GM12872 (cell line): ENCODE data around the gene DMD.

Experiments
- TF ChIP-seq, protein P1 (sequence below): IDR thresholded peaks from 3 replicates; pipeline ENCODE4 v1.5.1; 2011; ENCODE audit warnings: low read depth, mild to moderate bottlenecking, low read length, moderate library complexity; ENCODE audit not compliant: insufficient read depth

Gene DMD

DNA sequence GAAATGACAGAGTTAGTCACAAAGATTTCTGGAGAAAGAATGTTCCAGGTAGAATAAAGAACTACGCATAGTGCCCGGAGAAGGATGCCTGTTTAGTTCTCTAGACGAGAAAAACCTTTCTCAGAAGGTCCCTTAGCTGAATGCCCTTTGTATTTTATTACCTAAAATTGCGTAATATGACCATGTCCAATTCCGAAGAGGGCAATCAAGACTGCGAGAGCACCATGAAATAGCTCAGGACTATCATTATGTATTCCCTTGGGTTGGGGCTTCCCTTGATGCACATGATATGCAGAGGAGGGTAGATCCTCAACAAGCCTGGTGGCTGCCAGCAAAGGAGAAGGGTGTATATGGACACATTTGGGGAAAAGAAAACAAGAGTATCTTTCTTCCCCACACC is 1781.4 kb downstream of the DMD start:
- TF ChIP-seq, protein P1, sequence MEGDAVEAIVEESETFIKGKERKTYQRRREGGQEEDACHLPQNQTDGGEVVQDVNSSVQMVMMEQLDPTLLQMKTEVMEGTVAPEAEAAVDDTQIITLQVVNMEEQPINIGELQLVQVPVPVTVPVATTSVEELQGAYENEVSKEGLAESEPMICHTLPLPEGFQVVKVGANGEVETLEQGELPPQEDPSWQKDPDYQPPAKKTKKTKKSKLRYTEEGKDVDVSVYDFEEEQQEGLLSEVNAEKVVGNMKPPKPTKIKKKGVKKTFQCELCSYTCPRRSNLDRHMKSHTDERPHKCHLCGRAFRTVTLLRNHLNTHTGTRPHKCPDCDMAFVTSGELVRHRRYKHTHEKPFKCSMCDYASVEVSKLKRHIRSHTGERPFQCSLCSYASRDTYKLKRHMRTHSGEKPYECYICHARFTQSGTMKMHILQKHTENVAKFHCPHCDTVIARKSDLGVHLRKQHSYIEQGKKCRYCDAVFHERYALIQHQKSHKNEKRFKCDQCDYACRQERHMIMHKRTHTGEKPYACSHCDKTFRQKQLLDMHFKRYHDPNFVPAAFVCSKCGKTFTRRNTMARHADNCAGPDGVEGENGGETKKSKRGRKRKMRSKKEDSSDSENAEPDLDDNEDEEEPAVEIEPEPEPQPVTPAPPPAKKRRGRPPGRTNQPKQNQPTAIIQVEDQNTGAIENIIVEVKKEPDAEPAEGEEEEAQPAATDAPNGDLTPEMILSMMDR = no peak

DNA sequence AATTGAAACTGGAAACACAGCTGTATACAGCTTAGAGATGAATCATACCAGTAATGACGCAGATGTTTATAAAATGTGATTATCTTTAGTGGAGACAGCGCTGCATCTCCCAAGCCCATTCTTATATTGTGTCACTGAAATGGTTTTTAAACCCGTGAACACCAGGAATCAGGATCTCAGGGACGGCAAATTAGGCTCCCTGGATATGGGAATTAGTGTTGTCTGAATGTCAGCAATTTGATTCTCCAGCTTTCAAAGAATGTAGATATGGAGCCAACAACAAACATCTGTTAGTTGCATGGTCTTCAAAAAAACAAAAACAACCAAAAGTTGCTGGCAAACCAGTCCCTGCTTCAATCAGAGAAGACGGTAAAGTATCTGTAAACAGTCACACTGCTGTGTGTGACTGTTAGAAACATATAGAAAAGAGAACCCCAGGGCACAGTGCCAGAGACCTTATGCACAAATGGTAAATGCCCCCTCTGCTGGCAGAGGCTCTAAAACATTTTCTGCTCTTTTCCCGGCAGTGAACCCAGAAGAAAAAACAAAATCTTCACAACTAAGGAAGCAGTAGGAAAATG is 1787.7 kb downstream of the DMD start:
- TF ChIP-seq, protein P1 = peak; percentile 43

DNA sequence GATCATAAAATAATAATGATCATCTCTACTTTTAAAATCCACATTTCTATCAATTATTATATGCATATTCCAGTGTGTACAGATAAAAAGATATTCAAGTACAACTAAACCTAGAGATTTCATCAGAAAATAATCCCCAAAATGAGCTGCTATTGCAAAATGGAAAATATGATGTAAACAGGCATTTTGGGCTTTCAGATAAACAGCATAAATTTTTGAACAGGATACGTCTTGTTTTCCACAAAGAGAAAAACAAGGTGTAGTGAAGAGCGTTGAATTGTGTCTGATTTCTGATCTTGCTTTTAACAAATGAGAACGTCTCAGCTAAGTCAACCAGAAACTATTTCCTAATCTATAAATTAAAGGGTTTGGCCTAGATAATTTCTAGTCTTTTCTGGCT is 1789.9 kb downstream of the DMD start:
- TF ChIP-seq, protein P1 = no peak

DNA sequence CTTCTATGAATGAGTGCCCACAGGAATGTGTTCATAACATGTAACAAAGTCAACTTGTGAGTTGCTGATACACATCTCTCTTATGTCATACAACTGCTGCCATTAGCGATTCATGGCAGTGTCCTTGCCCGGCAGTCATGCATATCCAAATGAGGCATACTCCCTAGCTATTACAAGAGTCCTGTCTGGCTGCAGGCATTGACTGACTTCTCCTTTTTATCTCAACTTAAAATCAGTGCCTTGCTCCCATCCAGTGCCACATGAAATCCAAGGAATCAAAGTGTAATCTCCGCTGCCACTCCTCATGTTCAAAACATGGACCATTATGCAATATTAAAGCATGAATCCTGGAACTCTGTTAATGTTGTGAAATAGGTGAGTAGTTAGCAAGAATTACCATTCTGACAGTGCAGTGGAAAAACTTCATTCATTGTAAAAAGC is 1790.6 kb downstream of the DMD start:
- TF ChIP-seq, protein P1 = no peak

DNA sequence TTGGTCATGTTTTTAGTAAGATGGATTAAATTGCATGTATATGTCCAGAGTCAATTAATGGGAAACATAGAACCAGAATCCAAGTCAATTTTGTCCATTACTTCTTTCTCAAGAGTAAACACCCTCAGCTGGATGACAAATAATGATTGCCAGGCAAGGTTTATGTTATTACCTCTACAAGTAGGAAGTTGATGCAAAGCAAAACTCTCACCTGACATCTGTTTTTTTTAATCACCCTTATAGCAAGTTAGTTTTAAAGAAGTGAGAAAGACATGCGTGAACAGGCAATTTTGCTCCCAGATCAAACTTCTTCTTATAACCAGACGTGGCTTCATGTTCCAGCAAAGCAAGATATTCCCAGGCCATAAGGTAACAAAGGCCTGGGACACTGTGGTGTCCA is 1791.0 kb downstream of the DMD start:
- TF ChIP-seq, protein P1 = no peak

DNA sequence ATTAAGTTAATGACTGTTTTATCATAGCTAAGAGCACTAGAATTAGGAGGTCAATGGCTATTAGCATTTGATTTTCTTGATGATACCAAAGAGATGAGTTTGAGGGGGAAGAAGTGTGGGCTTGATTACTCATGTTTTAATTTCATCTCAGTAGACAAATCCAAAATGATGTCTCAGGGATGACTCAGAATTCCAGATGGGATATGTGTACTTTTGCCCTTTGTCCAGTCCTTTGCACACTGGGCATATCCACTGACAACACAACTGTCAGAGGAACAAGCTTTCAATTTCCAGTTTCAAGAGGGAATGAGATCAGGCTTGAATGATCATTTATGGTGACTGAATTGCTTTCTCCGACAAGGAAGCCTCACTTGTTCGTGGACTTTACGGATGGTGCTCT is 1814.2 kb downstream of the DMD start:
- TF ChIP-seq, protein P1 = no peak

DNA sequence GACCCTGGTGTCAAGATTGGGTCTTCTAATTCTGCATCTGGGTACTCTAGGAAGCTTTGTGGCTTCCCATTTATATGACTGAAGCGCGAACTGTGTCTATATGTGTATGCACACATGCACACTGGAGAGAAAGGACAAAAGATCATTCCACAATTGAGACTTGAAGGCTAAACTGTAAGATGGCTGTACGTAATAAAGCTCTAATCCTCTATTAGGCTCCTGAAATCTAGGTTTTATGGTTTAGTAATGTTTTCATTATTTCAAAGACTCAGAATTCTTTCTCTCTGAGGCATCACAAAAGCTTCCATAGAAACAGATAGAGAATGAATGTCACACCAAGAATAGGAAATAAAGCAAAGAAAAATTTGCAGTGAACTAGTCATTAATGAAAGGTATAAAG is 1818.8 kb downstream of the DMD start:
- TF ChIP-seq, protein P1 = no peak

DNA sequence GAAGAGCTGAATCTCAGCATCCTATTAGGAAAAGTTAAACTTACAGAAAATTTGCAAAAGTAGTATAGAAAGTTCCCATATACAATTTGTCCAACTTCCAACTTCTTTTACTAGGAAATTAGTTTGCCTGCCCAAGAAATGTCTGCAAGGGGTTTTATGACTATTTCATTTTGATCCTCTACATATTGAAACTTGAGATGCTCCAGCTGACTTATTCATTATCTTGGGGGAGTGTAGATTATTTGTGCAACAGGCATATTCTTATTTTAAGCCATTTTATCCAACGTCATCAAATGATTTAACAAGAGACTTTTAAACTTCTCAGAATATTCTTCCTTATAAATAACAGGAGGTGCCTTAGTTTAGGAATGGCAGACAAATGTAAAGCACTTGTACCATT is 1822.4 kb downstream of the DMD start:
- TF ChIP-seq, protein P1 = no peak
